ENCODE results near the gene KRT222.

The KRT222 gene

GRCh38 chr17:40664582-40665333, at the start of gene KRT222:
Gene KRT222 (minus strand): TSS chr17:40665177. CDS start chr17:40665099, 78 bp downstream.
- no peak for DNase-seq (ENCODE audit: low spot score)

GRCh38 chr17:40714473-40714872, 49.5 kb upstream of the KRT222 start:
- no peak for DNase-seq (ENCODE audit: low spot score)

GRCh38 chr17:40707745-40708144, 42.8 kb upstream of the KRT222 start:
- DNase-seq (ENCODE audit: low spot score) = no peak

GRCh38 chr17:40705584-40705983, 40.6 kb upstream of the KRT222 start:
- no peak for DNase-seq (ENCODE audit: low spot score)

GRCh38 chr17:40703652-40704051, 38.7 kb upstream of the KRT222 start, which contains the start of gene KRT24:
Gene KRT24 (minus strand): TSS chr17:40703752. CDS start chr17:40703693, 59 bp downstream.
- no peak for DNase-seq (ENCODE audit: low spot score)

GRCh38 chr17:40702271-40702670, 37.3 kb upstream of the KRT222 start:
- DNase-seq (ENCODE audit: low spot score) = no peak

- DNase-seq (ENCODE audit: low spot score) = no peak
Measured at GRCh38 chr17:40699853-40700252, 34.9 kb upstream of the KRT222 start.

GRCh38 chr17:40699371-40699770, 34.4 kb upstream of the KRT222 start:
- DNase-seq (ENCODE audit: low spot score) = no peak

GRCh38 chr17:40697297-40697696, 32.3 kb upstream of the KRT222 start:
- no peak for DNase-seq (ENCODE audit: low spot score)

- DNase-seq (ENCODE audit: low spot score) = no peak
Measured at GRCh38 chr17:40696651-40697072, 31.7 kb upstream of the KRT222 start.

- DNase-seq (ENCODE audit: low spot score) = no peak
Measured at GRCh38 chr17:40695874-40696472, 31.0 kb upstream of the KRT222 start.

GRCh38 chr17:40694584-40694983, 29.6 kb upstream of the KRT222 start:
- DNase-seq (ENCODE audit: low spot score) = no peak

- no peak for DNase-seq (ENCODE audit: low spot score)
Measured at GRCh38 chr17:40687106-40687505, 22.1 kb upstream of the KRT222 start.

- no peak for DNase-seq (ENCODE audit: low spot score)
Measured at GRCh38 chr17:40686192-40686591, 21.2 kb upstream of the KRT222 start.

GRCh38 chr17:40680998-40681397, 16.0 kb upstream of the KRT222 start:
- no peak for DNase-seq (ENCODE audit: low spot score)

- DNase-seq (ENCODE audit: low spot score) = no peak
Measured at GRCh38 chr17:40679523-40679907, 14.5 kb upstream of the KRT222 start.

GRCh38 chr17:40678902-40679522, 14.0 kb upstream of the KRT222 start:
- DNase-seq (ENCODE audit: low spot score) = no peak

GRCh38 chr17:40675905-40676304, 10.9 kb upstream of the KRT222 start:
- no peak for DNase-seq (ENCODE audit: low spot score)

GRCh38 chr17:40672654-40673053, 7.7 kb upstream of the KRT222 start:
- no peak for DNase-seq (ENCODE audit: low spot score)

GRCh38 chr17:40671282-40671681, 6.3 kb upstream of the KRT222 start:
- no peak for DNase-seq (ENCODE audit: low spot score)

GRCh38 chr17:40666331-40666730, 1.4 kb upstream of the KRT222 start:
- DNase-seq (ENCODE audit: low spot score) = no peak

GRCh38 chr17:40663252-40663651, 1.7 kb downstream of the KRT222 start:
- DNase-seq (ENCODE audit: low spot score) = no peak

- DNase-seq (ENCODE audit: low spot score) = no peak
Measured at GRCh38 chr17:40659911-40660310, 5.1 kb downstream of the KRT222 start.

Data from hepatic stellate cell (primary cell).